Osteocyte (in vitro differentiated cells): ENCODE results near the gene MAML1. TPM values are rescaled to one million over a fixed set of nuclear protein-coding genes. Genes with fewer than 3 reads are reported as not detected.

Experiments
- DNase-seq: peaks from one replicate; pipeline ENCODE4 v3.0.0; 2021; ENCODE audit warnings: mixed read lengths; ENCODE audit not compliant: unreplicated experiment; ENCODE audit errors: extremely low spot score
- H3K27ac Mint-ChIP-seq: one replicate; pipeline ENCODE4 v1.8.0; 2021; ENCODE audit warnings: mild to moderate bottlenecking, mixed read lengths; ENCODE audit not compliant: unreplicated experiment
- H3K27me3 Mint-ChIP-seq: one replicate; pipeline ENCODE4 v1.8.0; 2021; ENCODE audit warnings: mixed read lengths; ENCODE audit not compliant: unreplicated experiment
- H3K36me3 Mint-ChIP-seq: one replicate; pipeline ENCODE4 v1.8.0; 2021; ENCODE audit warnings: mixed read lengths; ENCODE audit not compliant: unreplicated experiment
- H3K4me1 Mint-ChIP-seq: one replicate; pipeline ENCODE4 v1.8.0; 2021; ENCODE audit warnings: mixed read lengths; ENCODE audit not compliant: unreplicated experiment
- H3K4me3 Mint-ChIP-seq: one replicate; pipeline ENCODE4 v1.8.0; 2021; ENCODE audit warnings: mild to moderate bottlenecking, moderate library complexity, mixed read lengths; ENCODE audit not compliant: unreplicated experiment
- H3K9me3 Mint-ChIP-seq: one replicate; pipeline ENCODE4 v1.8.0; 2021; ENCODE audit warnings: mixed read lengths; ENCODE audit not compliant: unreplicated experiment
- CTCF ChIP-seq: fragments of 200-600 bp; sonication (generic); IDR thresholded peaks from 2 replicates; pipeline ENCODE4 v1.5.0; 2021; ENCODE audit warnings: antibody characterized with exemption, mild to moderate bottlenecking, moderate library complexity
- total RNA-seq: library from RNA; stranded (reverse); gene quantifications from 2 replicates; pipeline ENCODE4 v1.2.1, GENCODE V29; 2021

Gene MAML1
- total RNA-seq, 1 donor from 2014 or later, result 34.1 TPM

GRCh38 chr5:179729727-179730126 lies 2.9 kb upstream of the MAML1 start:
- Mint-ChIP-seq H3K36me3 (peaks cover 38% of the 10 kb centered on the region), H3K4me3 (no peak overlapping the region), H3K27me3 (no peaks in the 10 kb centered on the region), H3K4me1 (peaks cover 28% of the 10 kb centered on the region), H3K9me3 (no peaks in the 10 kb centered on the region), H3K27ac (peak overlapping the region; percentile 13)
- no peak for TF ChIP-seq CTCF
- no peak for DNase-seq

- no peaks in the 10 kb centered on the region for H3K9me3 Mint-ChIP-seq
- H3K4me1 Mint-ChIP-seq, result peaks cover 30% of the 10 kb centered on the region
- DNase-seq, result no peak
- H3K27ac Mint-ChIP-seq, result peak overlapping the region; percentile 58
- H3K36me3 Mint-ChIP-seq, result peaks cover 38% of the 10 kb centered on the region
- no peaks in the 10 kb centered on the region for H3K27me3 Mint-ChIP-seq
- no peak for TF ChIP-seq CTCF
- H3K4me3 Mint-ChIP-seq, result no peak overlapping the region
Observed at GRCh38 chr5:179730356-179730755, 2.3 kb upstream of the MAML1 start.

- Mint-ChIP-seq H3K9me3 (no peaks in the 10 kb centered on the region), H3K36me3 (peaks cover 38% of the 10 kb centered on the region), H3K27me3 (no peaks in the 10 kb centered on the region), H3K27ac (peak overlapping the region; percentile 58), H3K4me3 (no peak overlapping the region), H3K4me1 (peaks cover 30% of the 10 kb centered on the region)
- no peak for TF ChIP-seq CTCF
- DNase-seq, result no peak
Observed at GRCh38 chr5:179730852-179731251, 1.8 kb upstream of the MAML1 start.

- Mint-ChIP-seq H3K36me3 (peaks cover 29% of the 10 kb centered on the region), H3K4me3 (peak overlapping the region; percentile 73), H3K9me3 (no peaks in the 10 kb centered on the region), H3K4me1 (peaks cover 33% of the 10 kb centered on the region), H3K27me3 (no peaks in the 10 kb centered on the region), H3K27ac (peak overlapping the region; percentile 81)
- no peak for DNase-seq
- no peak for TF ChIP-seq CTCF
Observed at GRCh38 chr5:179731791-179732411, 721 bp upstream of the MAML1 start.

GRCh38 chr5:179732918-179733771 lies 523 bp downstream of the MAML1 start:
- Mint-ChIP-seq H3K27me3 (no peaks in the 10 kb centered on the region), H3K27ac (peak overlapping the region; percentile 90), H3K4me1 (peaks cover 40% of the 10 kb centered on the region), H3K9me3 (no peaks in the 10 kb centered on the region), H3K36me3 (peaks cover 23% of the 10 kb centered on the region), H3K4me3 (peak overlapping the region; percentile 94)
- peak; percentile 86 for DNase-seq
- no peak for TF ChIP-seq CTCF
